Brain pericyte (primary cell): ENCODE measurements around the gene CHST15.
A peak's percentile ranks its signal among the peaks of the same experiment; 100 is the strongest.

Experiments
- DNase-seq: peaks from one replicate; pipeline ENCODE4 v3.0.0-alpha.2; 2012; ENCODE audit warnings: low read depth, low spot score

Gene CHST15

DNA sequence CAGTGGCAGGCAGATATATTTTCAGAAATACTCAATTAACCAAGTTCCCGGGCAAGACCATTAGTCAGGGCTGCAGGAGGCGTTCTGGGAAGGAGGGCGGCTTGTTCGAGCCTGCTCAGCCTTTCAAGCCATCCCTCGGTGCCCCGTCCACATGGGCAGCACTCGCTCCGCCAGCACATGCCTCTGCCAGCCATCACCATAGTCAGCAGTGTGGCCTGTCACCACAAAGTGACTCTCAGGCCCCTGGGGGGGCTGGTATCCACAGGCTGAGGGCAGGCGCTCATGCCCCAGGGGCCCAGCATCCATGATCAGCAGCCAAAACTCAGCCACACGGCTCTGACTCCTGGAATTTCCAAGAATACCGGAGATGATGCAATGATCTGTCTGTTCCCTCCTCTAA lies 81.9 kb downstream of the CHST15 start:
- DNase-seq, result no peak

DNA sequence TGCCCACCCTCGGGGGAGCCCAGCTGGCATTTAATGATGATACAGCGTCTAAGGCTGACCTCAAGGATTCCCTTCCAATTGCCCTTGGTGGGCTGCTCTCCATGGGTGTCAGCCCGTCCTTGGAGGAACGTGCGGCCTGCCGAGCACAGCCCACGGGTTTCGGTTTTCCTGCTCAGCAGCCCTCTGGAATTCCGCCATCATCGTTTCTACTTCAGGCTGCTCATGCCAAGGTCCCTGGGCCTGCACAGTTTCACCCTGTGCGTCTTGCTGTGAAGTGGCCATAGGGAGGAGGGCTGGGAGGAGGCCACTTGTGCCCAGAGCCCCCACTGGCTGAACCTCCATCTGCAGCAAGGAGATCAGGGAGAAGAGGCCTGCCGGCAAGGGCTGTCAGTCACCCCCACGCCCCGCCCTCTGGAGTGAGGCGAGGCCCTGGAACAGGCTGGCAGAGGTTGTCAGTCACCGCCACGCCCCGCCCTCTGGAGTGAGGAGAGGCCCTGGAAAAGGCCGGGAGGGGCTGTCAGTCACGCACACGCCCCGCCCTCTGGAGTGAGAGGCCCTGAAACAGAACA lies 82.8 kb downstream of the CHST15 start:
- DNase-seq, result no peak

DNA sequence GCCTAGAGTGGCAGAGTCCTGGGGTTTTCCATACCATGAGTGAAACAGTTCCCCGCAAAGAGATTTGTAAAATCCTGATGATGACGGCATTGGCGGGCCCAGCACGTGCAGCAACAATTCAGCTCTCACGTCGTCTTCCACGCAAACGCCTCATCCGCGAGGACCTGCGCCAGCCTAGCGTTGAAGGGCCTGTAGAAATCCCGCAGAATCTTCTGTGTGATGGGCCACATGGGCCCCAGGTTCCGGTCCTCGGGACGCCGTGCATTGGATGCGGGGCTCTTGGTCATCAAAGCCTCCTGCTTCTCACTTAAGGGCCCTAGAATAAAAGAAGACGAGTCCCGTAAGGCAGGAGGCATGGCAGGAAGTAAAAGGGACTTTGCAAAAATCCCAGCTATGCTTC lies 83.4 kb downstream of the CHST15 start:
- no peak for DNase-seq

DNA sequence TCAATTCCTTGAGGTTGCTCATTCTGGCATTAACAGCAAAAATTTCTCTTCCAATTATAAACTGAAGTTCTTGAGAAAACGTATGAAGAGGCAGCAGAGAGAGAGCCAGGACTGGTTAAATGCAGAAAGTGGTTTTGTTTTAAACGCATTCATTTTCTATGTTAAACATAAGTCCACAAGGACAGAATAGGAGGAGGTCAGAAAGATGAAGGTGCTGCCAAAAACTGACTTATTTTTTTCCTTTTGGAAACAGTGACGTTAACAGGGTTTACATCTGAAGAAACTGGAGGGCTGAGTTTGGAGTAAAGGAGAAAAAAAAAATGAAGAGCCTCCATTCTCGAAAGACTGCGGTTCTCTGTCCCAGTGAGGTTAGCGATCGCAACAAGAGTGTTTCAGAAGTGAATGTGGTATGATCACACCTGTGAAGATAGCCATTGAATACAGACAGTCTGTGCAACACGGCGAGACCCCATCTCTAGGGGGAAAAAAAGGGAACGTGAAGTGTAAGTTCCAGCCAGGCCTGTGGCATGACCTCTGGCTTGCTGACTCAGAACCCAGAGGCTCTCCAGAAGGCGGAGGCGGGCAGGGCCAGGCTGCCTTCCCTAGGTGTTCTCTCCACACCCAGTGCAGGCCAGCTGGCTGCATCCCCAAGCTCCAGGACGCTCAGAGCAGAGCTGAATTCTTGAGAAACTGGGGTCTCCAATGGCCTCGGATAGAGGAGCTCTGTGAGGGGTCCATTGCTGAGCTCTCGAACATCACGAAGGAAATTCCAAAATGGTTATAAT lies 84.0 kb downstream of the CHST15 start:
- no peak for DNase-seq

DNA sequence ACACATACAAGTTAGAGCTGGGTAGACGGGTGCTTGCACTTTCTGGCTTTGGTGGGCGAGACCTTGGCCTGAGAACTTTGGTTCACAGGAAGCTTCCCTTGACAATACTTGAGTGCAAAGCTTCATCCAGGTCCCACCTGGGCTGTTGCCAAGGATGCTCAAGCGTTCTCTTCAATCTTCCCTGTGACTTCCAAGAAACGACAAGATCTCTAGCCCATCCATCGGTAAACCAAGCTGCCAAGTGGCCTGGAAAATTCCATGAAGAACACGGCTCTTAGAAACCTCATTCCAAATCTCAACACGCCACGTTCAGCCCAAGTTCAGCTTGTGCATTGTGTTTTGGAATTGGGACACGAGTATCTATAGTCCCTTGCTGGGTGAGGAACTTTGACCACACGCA lies 84.7 kb downstream of the CHST15 start:
- no peak for DNase-seq

DNA sequence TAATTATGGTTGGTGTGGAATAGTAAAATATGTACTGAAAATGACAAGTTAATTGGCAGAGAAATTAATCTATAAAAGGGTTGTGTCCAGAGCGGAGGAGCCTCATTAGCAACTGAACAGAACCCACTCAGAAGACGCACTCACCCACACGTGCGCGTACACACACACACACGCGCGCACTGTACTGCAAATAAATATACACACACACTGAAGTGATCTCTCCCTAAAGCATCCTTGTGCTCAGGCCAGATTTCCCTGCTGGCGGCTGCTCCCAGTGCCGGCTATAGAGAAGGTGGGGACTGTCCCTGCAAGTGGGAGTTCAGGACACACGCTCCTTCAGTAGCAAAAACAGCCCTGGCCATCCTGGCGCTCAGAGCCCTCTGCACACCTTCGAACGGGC lies 85.2 kb downstream of the CHST15 start:
- no peak for DNase-seq

DNA sequence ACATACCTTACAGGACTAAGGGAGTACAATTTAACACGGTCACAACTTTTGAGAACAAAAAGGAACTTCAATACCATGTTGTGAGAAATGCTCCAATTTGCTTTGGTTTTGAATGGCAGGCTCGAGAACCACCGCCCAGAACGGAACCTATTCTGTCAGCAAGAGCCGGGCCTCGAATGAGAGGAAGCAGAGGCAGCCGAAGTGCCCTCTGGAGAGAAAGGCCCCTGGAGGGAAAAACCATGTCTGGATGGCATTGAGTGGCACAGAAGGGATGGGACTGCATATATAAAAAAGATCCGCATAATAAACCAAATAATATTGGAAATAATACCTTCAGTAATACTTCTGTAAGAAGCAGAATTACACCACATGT lies 85.6 kb downstream of the CHST15 start:
- no peak for DNase-seq

DNA sequence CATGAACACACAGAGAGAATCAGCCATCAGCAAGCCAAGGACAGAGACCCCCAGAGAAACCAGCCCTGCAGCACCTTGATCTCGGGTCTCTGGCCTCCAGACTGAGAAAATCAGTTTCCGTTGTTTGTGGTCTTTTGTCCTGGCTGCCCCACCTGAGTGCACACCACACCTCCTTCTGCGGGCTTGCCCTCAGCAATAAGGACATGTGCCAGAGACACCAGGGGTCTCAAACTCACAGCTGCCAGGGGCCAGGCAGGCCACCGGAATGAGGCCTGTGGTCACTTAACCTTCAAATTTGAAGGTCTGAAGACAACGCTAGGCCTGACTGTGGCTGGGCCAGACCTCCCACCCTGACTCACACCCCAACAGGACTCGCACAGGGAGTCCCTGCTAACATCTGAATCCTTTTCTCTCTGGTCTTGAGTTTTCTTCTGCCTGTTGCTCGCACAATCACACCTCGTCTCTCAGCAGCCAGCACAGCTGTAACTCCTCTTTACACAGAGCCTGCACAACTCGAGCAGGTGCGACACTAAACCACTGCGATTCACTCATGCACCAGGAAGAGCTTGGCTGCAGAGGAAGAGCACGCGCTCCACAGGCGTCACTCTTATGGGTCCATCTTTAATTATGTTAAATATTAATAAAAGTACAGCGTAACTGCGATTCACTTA lies 86.2 kb downstream of the CHST15 start:
- DNase-seq, result no peak

DNA sequence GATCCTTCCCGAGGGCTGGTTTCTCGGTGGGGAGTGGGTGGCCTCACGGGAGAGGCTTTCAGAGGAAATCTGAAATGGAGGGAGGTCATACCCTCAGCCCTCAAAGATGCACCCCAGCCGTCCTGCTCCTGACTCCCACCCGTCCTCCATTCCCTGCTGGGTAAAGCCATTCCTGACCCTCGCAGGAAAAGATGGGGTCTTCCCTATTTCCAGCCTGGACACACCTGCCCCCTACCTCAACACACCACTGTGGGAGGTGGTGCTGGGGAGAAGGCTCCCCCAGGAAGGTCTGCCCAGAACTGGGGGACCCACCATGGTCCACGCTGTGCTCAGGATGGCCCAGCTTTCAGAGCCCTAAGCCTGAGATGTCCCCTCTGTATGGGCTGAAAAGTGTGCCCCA lies 86.9 kb downstream of the CHST15 start:
- DNase-seq, result no peak

DNA sequence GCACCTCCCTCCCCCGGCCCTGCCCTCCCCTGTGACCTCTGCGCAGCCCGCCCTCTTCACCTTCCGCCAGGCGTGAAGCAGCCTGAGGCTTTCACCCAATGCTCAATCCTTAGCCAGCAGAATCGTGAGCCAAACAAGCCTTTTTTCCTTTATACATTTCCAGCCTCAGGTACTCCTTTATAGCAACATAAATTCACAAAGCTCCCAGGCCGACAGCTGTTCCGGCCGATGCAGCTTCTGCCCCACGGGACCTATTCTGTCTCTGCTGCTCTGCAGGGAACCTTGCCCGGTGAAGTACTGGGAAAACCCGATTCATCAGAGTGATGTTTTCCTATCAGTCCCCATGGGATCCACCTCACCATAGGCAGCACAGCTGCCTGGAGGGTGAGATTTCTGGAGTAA lies 87.4 kb downstream of the CHST15 start:
- DNase-seq, result peak; percentile 50

DNA sequence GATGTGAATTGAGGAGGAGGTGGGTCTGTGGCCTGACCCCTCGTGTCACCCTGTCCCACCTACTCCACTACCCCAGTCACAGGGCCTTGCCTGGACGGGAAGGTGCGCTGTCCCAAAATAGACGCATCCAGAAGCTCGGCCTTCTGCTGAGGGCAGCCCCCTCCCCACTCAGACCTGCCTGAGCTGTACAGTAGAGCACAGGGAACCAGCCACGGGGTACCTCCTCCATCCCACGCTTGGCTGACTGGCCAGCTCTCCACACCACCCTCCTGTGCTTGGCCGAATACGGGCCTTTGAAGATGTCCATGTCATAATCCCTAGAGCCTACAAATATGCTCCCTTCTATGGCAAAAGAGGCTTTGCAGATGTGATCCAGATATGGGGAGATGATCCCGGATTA lies 88.3 kb downstream of the CHST15 start:
- DNase-seq, result no peak

DNA sequence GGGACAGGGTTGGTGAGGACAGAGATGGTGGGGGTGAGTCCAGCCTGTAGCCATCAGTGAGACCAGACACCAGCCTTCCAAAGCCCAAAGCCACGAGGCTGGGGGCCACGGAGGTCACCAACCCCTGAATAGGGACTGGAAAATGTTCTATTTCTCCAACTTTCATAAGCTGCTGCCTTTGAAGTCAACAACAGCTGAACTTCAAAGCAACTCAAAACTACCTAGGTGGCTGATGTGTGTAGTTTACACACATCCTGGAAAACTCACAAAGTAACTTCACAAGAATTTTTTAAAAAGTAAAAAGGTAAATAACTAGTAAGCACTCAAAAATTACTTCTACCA lies 88.8 kb downstream of the CHST15 start:
- DNase-seq, result no peak

DNA sequence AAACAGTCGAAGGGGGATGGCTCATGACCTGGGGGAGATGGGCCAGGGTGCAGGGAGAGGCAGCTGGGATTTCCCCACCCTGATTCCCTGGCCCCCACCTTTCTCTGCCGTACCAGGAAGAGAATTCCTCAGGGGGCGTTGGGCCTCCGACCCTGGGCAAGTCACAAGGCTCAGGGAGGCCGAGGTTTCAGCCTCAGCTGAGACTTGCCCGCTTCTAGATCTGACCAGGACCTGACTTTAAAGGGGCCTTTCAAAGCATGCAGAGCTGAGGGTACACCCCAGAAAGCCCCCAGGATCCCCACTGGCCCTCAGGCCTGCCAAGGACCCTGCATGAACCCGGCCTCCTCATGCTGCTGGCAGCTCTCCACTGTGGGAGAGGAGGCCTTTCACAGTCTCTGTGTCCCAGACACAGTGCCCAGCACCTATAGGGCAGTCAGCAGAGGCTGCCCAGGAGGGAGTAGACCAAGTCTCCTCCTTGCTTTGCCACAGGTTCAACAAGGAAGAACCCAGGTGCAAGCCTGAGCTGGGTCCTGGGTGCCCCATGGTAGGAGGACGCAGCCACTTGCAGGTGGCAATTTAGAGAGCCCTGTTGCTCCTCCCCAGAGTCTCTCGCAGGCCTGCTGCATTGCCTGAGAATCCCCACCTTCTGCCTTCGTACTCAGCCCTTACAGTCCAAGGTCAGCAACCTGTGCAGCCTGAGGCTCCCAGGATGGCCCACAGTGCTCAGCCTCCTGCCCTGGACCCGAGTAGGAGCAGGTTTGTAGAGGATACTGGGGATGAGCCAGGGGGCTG lies 89.3 kb downstream of the CHST15 start:
- DNase-seq, result no peak

DNA sequence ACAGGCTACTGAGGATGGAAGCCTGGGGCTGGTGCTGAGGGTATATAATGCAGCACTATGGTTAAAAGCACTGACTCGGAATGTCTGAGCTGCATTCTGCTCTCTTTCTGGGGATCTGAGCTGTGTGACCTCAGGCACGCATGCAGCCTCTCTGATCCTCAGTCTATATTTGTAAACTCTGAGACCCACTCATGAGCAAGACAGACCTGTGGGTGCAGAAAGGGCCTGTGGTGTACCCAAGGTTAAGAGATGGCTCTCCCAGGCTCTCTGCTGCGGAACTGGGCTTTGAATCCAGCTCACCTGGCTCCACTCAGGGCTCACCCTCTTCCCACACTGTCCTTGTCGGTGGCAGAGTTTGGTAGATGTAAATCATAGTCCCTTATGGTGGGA lies 89.9 kb downstream of the CHST15 start:
- no peak for DNase-seq

DNA sequence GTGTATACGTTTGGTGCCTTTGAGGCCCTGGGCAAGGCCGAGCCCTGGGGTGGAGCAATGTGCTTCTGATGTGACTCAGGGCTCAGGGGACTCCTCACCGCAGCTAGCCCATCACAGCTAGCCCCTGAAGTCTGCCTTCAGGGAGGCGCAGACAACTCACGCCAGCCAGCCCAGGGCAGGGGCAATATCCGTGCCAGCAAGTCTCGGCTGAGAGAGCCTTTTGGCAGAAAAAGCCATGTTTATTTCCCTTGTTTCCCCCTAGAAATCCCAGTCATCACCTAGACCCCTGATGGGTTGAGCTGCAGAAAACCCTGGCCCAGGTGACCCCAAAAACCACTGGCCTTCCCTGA lies 90.4 kb downstream of the CHST15 start:
- no peak for DNase-seq

DNA sequence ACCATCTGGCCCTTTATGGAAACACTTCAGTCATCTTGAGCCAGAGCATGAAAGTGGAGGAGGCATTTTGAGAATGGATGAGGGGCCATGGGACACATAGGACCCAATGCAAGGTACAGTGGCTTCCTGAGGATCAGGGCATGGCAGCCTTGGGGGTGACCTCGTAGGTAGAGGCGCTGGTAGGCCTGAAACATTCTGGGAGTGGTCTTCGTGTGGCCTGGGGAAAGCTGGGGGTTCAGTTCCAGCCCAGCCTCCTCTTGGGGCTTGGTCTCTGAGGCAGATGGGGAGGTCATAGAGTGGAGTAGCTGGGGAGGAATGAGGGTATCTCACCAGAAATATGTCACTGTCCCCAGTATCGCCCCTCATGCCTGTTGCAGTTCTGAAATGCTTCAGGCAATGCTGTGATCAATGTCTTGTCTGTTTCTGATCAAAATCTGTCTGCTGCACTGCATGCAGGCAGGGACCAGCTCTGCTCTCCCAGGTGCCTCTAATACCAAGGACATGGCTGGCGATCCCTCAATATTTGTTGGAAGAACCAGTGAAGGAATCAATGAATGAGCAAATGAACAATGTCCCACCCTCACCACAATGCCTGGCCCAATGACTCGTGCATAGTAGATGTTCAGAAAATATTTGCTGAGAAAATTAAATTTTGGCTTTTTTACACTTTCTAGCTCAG lies 90.9 kb downstream of the CHST15 start:
- no peak for DNase-seq

DNA sequence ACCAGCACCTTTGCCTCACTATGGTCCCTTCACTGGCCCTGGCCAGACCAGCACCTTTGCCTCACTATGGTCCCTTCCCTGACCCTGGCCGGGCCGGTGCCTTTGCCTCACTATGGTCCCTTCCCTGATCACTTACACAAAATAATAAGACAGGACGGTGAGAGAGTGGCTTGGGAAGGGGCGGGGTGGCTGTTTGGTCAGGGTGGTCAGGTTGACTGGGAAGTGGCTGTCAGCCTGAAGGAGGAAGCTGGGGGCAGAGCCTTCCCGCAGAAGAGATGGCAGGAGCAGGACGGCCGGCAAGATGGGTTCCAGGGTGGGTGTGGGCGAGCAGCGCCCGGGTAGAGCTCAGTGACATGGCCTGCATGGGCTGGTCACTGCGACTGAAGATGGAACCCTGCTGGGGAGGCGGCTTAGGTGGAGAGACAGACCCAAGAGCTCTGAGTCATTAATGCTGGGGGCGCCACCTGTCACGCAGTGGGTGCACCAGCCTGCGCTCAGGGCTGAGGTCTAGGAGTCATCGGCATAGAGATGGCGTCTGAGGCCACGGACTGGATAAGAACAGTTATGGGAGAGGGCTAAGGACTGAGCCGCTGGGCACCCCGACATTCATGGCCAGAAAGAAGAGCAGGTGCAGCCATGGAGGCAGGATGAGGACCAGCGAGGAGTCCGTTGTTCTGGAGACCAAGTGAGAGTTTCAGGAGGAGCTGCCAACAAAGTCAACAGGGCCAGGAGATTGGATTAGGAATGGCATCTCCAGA lies 91.8 kb downstream of the CHST15 start:
- no peak for DNase-seq

DNA sequence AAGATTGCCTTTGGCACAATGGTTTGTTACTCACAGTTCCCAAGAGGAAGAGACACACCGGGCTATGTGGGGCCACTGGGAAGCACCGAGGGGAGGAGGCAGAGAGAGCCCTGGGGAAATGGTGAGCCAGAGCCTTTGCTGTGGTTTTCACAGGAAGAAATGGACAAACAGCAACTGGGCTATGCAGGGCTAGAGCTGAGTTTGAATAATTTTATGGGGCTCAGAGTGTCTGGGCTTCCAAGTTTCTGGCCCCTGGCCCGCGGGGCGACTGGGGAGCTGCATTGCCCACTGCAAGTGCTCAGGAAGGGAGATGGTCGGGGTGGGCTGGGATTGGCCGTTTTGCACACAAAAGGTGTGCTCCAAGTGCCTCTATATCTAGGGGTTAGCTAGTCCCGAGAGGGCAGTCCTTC lies 92.6 kb downstream of the CHST15 start:
- no peak for DNase-seq

DNA sequence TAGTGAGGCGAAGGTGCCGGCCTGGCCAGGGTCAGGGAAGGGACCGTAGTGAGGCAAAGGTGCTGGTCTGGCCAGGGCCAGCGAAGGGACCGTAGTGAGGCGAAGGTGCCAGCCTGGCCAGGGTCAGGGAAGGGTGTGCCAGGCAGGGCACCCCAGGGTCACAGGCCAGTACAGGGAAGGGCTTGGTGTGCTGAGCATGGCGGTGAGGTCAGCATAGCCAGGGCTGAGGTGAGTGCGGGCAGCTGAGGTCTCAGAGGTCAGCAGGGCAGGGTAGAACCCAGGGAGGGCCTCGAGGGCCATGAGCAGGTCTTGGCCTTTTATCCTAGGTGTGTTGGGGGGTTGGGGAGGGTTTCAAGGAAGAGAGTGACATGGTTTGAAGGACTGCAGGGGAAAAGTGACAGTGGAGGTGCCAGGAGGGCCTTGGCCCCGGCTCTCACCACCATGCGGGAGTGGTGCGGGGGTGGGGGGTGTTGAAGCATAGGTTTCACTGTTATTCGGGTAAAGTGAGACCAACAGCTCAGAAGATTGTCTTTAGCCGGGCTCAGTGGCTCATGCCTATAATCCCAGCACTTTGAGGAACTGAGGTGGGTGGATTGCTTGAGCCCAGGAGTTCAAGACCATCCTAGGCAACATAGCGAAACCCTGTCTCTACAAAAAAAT lies 93.3 kb downstream of the CHST15 start:
- no peak for DNase-seq

DNA sequence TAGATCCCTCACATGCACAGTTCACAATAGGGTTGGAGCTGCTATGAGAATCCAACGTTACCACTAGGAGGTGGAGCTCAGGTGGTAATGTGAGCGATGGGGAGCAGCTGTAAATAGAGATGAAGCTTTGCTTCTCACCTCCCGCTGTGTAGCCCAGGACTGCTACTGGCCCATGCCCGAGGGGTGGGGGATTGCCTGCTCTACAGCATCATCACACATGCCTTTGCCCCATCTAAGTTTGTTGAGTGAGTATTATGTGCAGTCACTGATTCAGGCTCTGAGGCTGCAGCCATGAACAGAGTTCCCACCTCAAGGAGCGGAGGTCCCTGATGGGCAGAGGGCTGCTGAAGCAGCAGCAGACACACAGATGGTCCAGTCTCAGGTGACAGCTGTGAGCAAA lies 94.1 kb downstream of the CHST15 start:
- DNase-seq, result no peak
